OCI-LY7 (cell line): Measurements from ENCODE around the gene PTGES.

Experiments used
- EZH2phosphoT487 ChIP-seq: fragments of 200-600 bp; sonication (generic); IDR thresholded peaks from 2 replicates; pipeline ENCODE4 v1.6.1; 2018; ENCODE audit warnings: low read depth, borderline replicate concordance, mild to moderate bottlenecking, mixed run types, antibody characterized with exemption, low read length, moderate library complexity, mixed read lengths
- TF ChIP-seq, protein P1 (sequence below): fragments of 200-600 bp; sonication (generic); conservative IDR thresholded peaks from 2 replicates; pipeline ENCODE4 v1.5.1; 2014; ENCODE audit warnings: mild to moderate bottlenecking, antibody characterized with exemption, low read length, moderate library complexity, mixed read lengths

DNA sequence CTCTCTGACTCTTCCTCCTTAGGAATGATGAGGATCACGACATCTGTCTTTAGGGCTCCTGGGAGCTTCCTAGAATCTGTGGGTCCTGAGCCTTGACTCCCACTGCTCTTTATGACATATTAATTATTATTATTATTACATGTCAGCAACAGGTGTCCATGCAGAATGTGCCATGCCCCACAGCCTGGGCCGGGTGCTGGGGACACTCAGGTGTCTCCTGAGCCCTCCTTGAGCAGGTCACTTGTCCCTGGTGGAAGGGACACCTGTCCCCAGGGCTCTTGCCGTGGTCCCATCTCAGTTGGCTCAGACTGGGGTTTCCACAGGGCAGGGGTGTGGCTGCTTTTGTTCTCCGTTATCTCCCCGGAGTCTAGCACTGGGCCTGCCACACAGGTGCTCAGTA, 34.2 kb downstream of the PTGES start:
- TF ChIP-seq, protein P1, sequence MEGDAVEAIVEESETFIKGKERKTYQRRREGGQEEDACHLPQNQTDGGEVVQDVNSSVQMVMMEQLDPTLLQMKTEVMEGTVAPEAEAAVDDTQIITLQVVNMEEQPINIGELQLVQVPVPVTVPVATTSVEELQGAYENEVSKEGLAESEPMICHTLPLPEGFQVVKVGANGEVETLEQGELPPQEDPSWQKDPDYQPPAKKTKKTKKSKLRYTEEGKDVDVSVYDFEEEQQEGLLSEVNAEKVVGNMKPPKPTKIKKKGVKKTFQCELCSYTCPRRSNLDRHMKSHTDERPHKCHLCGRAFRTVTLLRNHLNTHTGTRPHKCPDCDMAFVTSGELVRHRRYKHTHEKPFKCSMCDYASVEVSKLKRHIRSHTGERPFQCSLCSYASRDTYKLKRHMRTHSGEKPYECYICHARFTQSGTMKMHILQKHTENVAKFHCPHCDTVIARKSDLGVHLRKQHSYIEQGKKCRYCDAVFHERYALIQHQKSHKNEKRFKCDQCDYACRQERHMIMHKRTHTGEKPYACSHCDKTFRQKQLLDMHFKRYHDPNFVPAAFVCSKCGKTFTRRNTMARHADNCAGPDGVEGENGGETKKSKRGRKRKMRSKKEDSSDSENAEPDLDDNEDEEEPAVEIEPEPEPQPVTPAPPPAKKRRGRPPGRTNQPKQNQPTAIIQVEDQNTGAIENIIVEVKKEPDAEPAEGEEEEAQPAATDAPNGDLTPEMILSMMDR = no peak
- TF ChIP-seq EZH2phosphoT487 = no peak
